ENCODE measurements around the gene EMD. TPM values are rescaled to one million over a fixed set of nuclear protein-coding genes. Genes with fewer than 3 reads are reported as not detected.

EMD gene
- total and polyA plus RNA-seq, 2 of the 13 experiments (the other 11 are each of a cell fraction or from before 2014, with no cell fraction given) = 14.5 to 14.9 TPM

GRCh38 chrX:154426916-154427770 is 48.0 kb downstream of the EMD start:
- no peak overlapping the region for H2AFZ ChIP-seq (ENCODE audit: low read length)
- no peak overlapping the region for H3K27ac ChIP-seq (ENCODE audit: extremely low read length, insufficient read depth, low read length)
- TF ChIP-seq RARA (CRISPR knock-in tag; IDR thresholded peaks at IDR 0.05) = no peak
- TF ChIP-seq ZNF253 (CRISPR knock-in tag; IDR thresholded peaks at IDR 0.05; ENCODE audit: borderline replicate concordance) = no peak
- TF ChIP-seq ZNF567 (CRISPR knock-in tag; IDR thresholded peaks at IDR 0.05; ENCODE audit: borderline replicate concordance) = no peak
- TF ChIP-seq ZNF558 (CRISPR knock-in tag; IDR thresholded peaks at IDR 0.05; ENCODE audit: borderline replicate concordance) = no peak
- TF ChIP-seq HNF4A (CRISPR knock-in tag; IDR thresholded peaks at IDR 0.05) = peak; percentile 41; the same call in 1 of the 2 replicates
- TF ChIP-seq HMG20A (CRISPR knock-in tag; IDR thresholded peaks at IDR 0.05; ENCODE audit: borderline replicate concordance) = no peak
- no peak for TF ChIP-seq ZNF563 (CRISPR knock-in tag; IDR thresholded peaks at IDR 0.05)
- no peak for TF ChIP-seq GABPA (IDR thresholded peaks at IDR 0.05; ENCODE audit: low read depth, low read length)
- peak; percentile 54; the same call in 1 of the 2 replicates for TF ChIP-seq GABPA (CRISPR knock-in tag; IDR thresholded peaks at IDR 0.05; ENCODE audit: low read depth)
- no peak for TF ChIP-seq RARG (CRISPR knock-in tag; IDR thresholded peaks at IDR 0.05; ENCODE audit: low read depth)
- TF ChIP-seq NFKBIZ (CRISPR knock-in tag; IDR thresholded peaks at IDR 0.05) = no peak
- no peak for TF ChIP-seq FOXA1 (IDR thresholded peaks at IDR 0.05)
- no peak for TF ChIP-seq FOXA1 (CRISPR knock-in tag; IDR thresholded peaks at IDR 0.05)
- no peak for TF ChIP-seq ZNF83 (CRISPR knock-in tag; IDR thresholded peaks at IDR 0.05; ENCODE audit: borderline replicate concordance)
- no peak for TF ChIP-seq TP53 (CRISPR knock-in tag; conservative IDR thresholded peaks at IDR 0.05)
- no peak for TF ChIP-seq MEF2D (CRISPR knock-in tag; IDR thresholded peaks at IDR 0.05)
- 0 out of 2 replicates have a peak, but pooled peaks have one; percentile 63 for TF ChIP-seq ZNF460 (CRISPR knock-in tag; IDR thresholded peaks at IDR 0.05; ENCODE audit: borderline replicate concordance)
- no peak for TF ChIP-seq HDAC6 (IDR thresholded peaks at IDR 0.05; ENCODE audit: low read depth, low read length)
- TF ChIP-seq TERF1 (CRISPR knock-in tag; IDR thresholded peaks at IDR 0.05) = no peak
- TF ChIP-seq CC2D1A (CRISPR knock-in tag; IDR thresholded peaks at IDR 0.05) = no peak
- TF ChIP-seq ESRRA (CRISPR knock-in tag; IDR thresholded peaks at IDR 0.05; ENCODE audit: low read depth) = peak; percentile 75; the same call in 1 of the 2 replicates
- peaks cover 15% of the 10 kb centered on the region for H3K79me2 ChIP-seq (ENCODE audit: insufficient read depth, low read length)
- CTCF ChIA-PET (ENCODE audit: low intra/inter-chr PET ratio, low total read pairs) = no interaction called here
- POLR2A ChIA-PET = interaction anchor here (0.8 to 3.4 kb wide), 2 partner anchors 28 to 30 kb away, joined by 3 to 24 read pairs; partner anchors contain the start of gene RPL10
- no peaks in the 10 kb centered on the region for H3K36me3 ChIP-seq (replicated peaks in 1 of 2; ENCODE audit: control insufficient read depth in 1 of 2, insufficient read depth in 2 of 2, low read length in 2 of 2)
- no peak for FAIRE-seq
- H4K20me1 ChIP-seq (ENCODE audit: insufficient read depth, low read length) = no peaks in the 10 kb centered on the region
- H3K4me3 ChIP-seq (replicated peaks in 1 of 3; ENCODE audit: insufficient read depth in 1 of 3, low read depth in 2 of 3, low read length in 3 of 3) = no peak overlapping the region
- in situ Hi-C loops (cut with HindIII; ENCODE audit: extremely low pct_ligation_motif_present, low pct_unique_long_range_greater_than_20kb) = no loop called here
- WGBS (ENCODE audit: low lambda C conversion rate) = 94% methylated on average over 8 of the region's 13 CpGs
- H3K4me1 ChIP-seq (ENCODE audit: insufficient read depth, low read length) = peaks cover 33% of the 10 kb centered on the region
- no peak for DNase-seq (ENCODE audit: low spot score)
- no peak overlapping the region for H3K9ac ChIP-seq (ENCODE audit: insufficient read depth, low read depth, low read length)
- BruUV-seq (replicated peaks) = no TSS peak
- peak overlapping the region; percentile 74 for H3K4me2 ChIP-seq (ENCODE audit: low read depth, low read length)
- H3K9me3 ChIP-seq (ENCODE audit: low read length) = no peaks in the 10 kb centered on the region
- intact Hi-C loops (cut with micrococcal nuclease; ENCODE audit: unreplicated experiment) = no loop called here
- no peak for ATAC-seq
- H3K27me3 ChIP-seq (ENCODE audit: control insufficient read depth in 1 of 2, insufficient read depth in 2 of 2, low read length in 2 of 2) = no peaks in the 10 kb centered on the region
